Measurements from ENCODE around the gene SLC39A9. TPM values are rescaled to one million over a fixed set of nuclear protein-coding genes. Genes with fewer than 3 reads are reported as not detected.
A peak's percentile ranks its signal among the peaks of the same experiment; 100 is the strongest.

Gene SLC39A9
- total and polyA plus RNA-seq, 10 of the 15 experiments (the other 5 are each of a cell fraction or from before 2014, with no cell fraction given) = 19.9 to 109 (median 46.9) TPM

DNA sequence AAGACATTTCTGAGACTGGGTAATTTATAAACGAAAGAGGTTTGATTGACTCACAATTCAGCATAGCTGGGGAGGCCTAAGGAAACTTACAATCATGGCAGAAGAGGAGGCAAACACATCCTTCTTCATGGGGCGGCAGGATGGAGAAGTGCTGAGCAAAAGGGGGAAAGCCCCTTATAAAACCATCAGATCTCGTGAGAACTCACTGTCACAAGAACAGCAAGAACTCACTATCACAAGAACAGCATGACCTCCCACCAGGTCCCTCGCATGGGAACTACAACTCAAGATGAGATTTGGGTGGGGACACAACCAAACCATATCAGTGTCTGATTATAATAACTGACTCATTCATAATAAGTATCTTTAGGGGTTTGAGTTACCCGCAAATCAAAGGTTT lies 6.4 kb downstream of the SLC39A9 start:
- Histone ChIP-seq H2AFZ (ENCODE audit: control insufficient read depth, low read depth, low read length) (no peak overlapping the region), H3K4me3 (no peak overlapping the region), H3K27ac (ENCODE audit: control insufficient read depth, insufficient read depth) (no peak overlapping the region), H3K9ac (ENCODE audit: control insufficient read depth, insufficient read depth, low read length) (no peak overlapping the region), H3K4me1 (ENCODE audit: control insufficient read depth, insufficient read depth, low read length) (no peaks in the 10 kb centered on the region), H3K4me2 (ENCODE audit: control insufficient read depth, insufficient read depth) (no peak overlapping the region), H3K36me3 (ENCODE audit: control insufficient read depth in 2 of 2, insufficient read depth in 2 of 2, low read length in 1 of 2) (no peaks in the 10 kb centered on the region), H3K27me3 (replicated peaks in 1 of 2; ENCODE audit: control insufficient read depth in 2 of 2, insufficient read depth in 2 of 2, low read length in 1 of 2) (no peaks in the 10 kb centered on the region), H3K79me2 (ENCODE audit: control insufficient read depth, insufficient read depth, low read length) (peaks cover 51% of the 10 kb centered on the region), H4K20me1 (ENCODE audit: control insufficient read depth, insufficient read depth) (no peaks in the 10 kb centered on the region), H3K9me3 (replicated peaks; ENCODE audit: control insufficient read depth, insufficient read depth, low read length) (peaks cover 6% of the 10 kb centered on the region; the same call in 2 of the 3 replicates)
- ChIA-PET SMC1A (ENCODE audit: uncharacterized antibody, unreplicated experiment) (interaction anchor here (1.4 to 4.0 kb wide), 3 partner anchors 10 to 37 kb away, joined by 5 to 18 read pairs (median 8); no protein-coding TSS in a partner anchor), RAD21 (ENCODE audit: unreplicated experiment) (interaction anchor here (1.2 to 2.0 kb wide), 2 partner anchors 8 to 55 kb away, joined by 5 to 7 read pairs; no protein-coding TSS in a partner anchor), POLR2A (interaction anchor here (1.2 kb wide), 1 partner anchor 52 kb away, joined by 3 read pairs; no protein-coding TSS in a partner anchor), CTCF (interaction anchor here (0.7 to 1.7 kb wide), 4 partner anchors 38 to 224 kb away, joined by 3 to 5 read pairs (median 4); no protein-coding TSS in a partner anchor)
- in situ Hi-C loops (cut with MboI) = no loop called here
- TF ChIP-seq NFYB (IDR thresholded peaks at IDR 0.05; ENCODE audit: insufficient read depth, low read depth, low read length) = no peak
- no peak for TF ChIP-seq PML (IDR thresholded peaks at IDR 0.05; ENCODE audit: low read length)
- no peak for TF ChIP-seq RFX5 (IDR thresholded peaks at IDR 0.05; ENCODE audit: low read depth, low read length)
- no peak for TF ChIP-seq YBX1 (IDR thresholded peaks at IDR 0.05)
- no peak for TF ChIP-seq MTA3 (IDR thresholded peaks at IDR 0.05; ENCODE audit: borderline replicate concordance, low read length)
- TF ChIP-seq SIX5 (IDR thresholded peaks at IDR 0.05; ENCODE audit: low read depth, low read length, severe bottlenecking) = no peak
- TF ChIP-seq, protein P1, sequence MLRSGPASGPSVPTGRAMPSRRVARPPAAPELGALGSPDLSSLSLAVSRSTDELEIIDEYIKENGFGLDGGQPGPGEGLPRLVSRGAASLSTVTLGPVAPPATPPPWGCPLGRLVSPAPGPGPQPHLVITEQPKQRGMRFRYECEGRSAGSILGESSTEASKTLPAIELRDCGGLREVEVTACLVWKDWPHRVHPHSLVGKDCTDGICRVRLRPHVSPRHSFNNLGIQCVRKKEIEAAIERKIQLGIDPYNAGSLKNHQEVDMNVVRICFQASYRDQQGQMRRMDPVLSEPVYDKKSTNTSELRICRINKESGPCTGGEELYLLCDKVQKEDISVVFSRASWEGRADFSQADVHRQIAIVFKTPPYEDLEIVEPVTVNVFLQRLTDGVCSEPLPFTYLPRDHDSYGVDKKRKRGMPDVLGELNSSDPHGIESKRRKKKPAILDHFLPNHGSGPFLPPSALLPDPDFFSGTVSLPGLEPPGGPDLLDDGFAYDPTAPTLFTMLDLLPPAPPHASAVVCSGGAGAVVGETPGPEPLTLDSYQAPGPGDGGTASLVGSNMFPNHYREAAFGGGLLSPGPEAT (IDR thresholded peaks at IDR 0.05; ENCODE audit: low read depth) = no peak
- no peak for TF ChIP-seq HDGF (IDR thresholded peaks at IDR 0.05)
- TF ChIP-seq CEBPB (IDR thresholded peaks at IDR 0.05; ENCODE audit: borderline replicate concordance in 1 of 2, low read depth in 2 of 2, low read length in 2 of 2) = no peak
- TF ChIP-seq RAD51 (IDR thresholded peaks at IDR 0.05) = no peak
- no peak for TF ChIP-seq MEF2B (IDR thresholded peaks at IDR 0.05; ENCODE audit: partially characterized antibody, poor library complexity, severe bottlenecking)
- no peak for TF ChIP-seq POLR2AphosphoS5 (IDR thresholded peaks at IDR 0.05; ENCODE audit: low read length)
- TF ChIP-seq EP300 (IDR thresholded peaks at IDR 0.05; ENCODE audit: borderline replicate concordance in 1 of 2, control insufficient read depth in 1 of 2, low read depth in 2 of 2, low read length in 2 of 2) = no peak
- TF ChIP-seq, protein P2, sequence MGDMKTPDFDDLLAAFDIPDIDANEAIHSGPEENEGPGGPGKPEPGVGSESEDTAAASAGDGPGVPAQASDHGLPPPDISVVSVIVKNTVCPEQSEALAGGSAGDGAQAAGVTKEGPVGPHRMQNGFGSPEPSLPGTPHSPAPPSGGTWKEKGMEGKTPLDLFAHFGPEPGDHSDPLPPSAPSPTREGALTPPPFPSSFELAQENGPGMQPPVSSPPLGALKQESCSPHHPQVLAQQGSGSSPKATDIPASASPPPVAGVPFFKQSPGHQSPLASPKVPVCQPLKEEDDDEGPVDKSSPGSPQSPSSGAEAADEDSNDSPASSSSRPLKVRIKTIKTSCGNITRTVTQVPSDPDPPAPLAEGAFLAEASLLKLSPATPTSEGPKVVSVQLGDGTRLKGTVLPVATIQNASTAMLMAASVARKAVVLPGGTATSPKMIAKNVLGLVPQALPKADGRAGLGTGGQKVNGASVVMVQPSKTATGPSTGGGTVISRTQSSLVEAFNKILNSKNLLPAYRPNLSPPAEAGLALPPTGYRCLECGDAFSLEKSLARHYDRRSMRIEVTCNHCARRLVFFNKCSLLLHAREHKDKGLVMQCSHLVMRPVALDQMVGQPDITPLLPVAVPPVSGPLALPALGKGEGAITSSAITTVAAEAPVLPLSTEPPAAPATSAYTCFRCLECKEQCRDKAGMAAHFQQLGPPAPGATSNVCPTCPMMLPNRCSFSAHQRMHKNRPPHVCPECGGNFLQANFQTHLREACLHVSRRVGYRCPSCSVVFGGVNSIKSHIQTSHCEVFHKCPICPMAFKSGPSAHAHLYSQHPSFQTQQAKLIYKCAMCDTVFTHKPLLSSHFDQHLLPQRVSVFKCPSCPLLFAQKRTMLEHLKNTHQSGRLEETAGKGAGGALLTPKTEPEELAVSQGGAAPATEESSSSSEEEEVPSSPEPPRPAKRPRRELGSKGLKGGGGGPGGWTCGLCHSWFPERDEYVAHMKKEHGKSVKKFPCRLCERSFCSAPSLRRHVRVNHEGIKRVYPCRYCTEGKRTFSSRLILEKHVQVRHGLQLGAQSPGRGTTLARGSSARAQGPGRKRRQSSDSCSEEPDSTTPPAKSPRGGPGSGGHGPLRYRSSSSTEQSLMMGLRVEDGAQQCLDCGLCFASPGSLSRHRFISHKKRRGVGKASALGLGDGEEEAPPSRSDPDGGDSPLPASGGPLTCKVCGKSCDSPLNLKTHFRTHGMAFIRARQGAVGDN (IDR thresholded peaks at IDR 0.05) = no peak
- FAIRE-seq (no peak), DNase-seq (ENCODE audit: low read depth, low spot score) (no peak), ATAC-seq (peak; percentile 11; the same call in 1 of the 3 replicates)
- intact Hi-C loops (cut with micrococcal nuclease; ENCODE audit: unreplicated experiment) = no loop called here
- BruUV-seq (replicated peaks) = no TSS peak
- 86% methylated on average over 5 of the region's 5 CpGs for WGBS (ENCODE audit: insufficient coverage, insufficient replicate concordance, low lambda C conversion rate, missing lambda C conversion rate)
